HG03108 (cell line): ENCODE results near the gene FAM180B.

Source experiments
- ATAC-seq: cut with Tn5 transposase; IDR thresholded peaks from one replicate; pipeline ENCODE4 v1.9.1; 2021; ENCODE audit warnings: moderate library complexity; ENCODE audit not compliant: unreplicated experiment

FAM180B gene

DNA sequence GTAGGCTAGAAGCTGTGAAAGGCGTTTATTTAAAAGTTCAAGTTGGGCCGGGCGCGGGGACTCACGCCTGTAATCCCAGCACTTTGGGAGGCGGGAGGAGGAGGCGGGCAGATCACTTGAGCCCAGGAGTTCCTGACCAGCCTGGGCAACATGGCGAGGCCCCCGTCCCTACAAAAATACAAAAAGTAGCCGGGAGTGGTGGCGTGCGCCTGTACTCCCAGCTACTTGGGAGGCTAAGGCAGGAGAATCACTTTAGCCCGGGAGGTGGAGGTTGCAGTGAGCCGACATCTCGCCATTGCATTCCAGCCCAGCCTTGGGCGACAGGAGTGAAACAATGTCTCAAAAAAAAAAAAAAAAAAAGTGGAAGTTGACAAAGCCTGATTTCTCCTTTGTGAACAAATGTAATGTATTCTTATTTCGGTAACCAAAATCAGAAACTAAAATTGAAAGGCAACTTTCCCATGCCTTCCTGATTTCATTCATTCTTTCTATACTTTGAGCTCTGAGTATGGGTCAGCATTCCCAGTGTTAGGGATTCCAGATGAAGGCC is 20.3 kb upstream of the FAM180B start:
- ATAC-seq: no peak

DNA sequence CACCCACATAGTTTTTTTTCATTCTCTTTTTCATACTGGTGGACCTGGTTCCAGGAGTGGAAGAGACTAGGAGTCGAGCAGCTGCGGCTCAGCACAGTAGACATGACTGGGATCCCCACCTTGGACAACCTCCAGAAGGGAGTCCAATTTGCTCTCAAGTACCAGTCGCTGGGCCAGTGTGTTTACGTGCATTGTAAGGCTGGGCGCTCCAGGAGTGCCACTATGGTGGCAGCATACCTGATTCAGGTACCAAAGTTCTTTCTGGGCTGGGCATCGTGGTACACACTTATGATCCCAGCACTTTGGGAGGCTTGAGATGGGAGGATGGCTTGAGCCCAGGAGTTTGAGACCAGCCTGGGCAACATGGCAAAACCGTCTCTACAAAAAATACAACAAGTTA is 16.8 kb upstream of the FAM180B start:
- no peak for ATAC-seq

DNA sequence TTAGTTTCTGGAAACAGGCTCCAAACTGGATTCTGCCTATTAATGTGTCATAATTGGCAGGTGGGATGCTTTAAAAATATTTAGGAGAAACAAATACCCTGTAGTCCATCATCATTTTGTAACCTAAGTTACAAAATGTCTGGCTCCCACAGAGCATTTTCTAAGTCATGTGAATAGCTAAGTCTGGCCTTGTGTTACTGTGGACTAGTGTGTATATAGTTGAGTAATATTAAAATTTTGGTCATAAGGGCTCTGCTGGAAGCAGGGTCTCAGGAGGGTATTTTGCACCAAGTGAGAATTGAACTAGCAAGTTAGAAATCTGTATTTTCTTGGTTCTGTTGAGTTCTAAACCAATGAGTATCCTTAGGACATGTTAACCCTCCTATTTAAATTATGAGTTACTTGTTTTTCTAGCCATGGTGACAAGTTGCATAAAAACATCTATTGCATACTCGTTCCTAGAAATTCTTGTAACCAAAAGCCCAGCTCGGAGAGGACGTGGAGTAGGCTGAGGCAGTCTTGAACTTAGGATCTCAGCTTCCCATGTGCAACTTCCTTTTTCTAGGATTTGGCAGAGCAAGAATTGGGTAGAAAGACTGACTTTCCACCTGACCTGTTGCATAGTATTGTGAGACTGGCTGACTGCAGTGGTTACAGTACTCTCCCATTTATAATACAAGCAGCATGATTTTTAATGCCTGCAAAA is 15.7 kb upstream of the FAM180B start:
- ATAC-seq: no peak

DNA sequence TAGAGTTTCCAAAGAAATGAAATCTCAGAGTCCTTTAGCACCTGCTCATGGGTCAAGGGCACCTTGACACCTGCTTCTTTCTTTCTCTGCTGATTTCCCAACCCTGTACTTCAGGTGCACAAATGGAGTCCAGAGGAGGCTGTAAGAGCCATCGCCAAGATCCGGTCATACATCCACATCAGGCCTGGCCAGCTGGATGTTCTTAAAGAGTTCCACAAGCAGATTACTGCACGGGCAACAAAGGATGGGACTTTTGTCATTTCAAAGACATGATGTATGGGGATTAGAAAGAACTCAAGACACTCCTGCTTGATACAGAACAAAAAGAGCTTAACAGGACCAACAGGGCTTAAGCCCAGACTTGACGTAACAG is 15.1 kb upstream of the FAM180B start:
- no peak for ATAC-seq

DNA sequence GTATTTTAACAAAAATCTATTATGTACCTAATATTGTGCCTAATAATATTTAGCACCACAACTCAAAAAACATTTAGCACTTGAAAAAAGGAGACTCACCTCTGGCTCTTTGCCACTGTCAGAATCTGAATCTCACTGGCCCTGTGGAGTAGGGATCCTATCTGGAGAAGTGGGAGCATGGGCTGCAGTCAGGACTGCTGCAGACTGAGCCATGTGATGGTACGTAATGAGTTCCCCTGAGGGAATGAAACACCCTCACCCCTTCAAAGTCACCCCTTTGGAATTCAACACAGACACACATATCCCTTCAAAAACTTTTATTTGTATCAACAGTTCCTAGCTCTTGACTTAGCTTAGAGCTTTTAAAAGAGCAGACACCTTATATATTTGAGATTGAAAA is 14.6 kb upstream of the FAM180B start:
- no peak for ATAC-seq

DNA sequence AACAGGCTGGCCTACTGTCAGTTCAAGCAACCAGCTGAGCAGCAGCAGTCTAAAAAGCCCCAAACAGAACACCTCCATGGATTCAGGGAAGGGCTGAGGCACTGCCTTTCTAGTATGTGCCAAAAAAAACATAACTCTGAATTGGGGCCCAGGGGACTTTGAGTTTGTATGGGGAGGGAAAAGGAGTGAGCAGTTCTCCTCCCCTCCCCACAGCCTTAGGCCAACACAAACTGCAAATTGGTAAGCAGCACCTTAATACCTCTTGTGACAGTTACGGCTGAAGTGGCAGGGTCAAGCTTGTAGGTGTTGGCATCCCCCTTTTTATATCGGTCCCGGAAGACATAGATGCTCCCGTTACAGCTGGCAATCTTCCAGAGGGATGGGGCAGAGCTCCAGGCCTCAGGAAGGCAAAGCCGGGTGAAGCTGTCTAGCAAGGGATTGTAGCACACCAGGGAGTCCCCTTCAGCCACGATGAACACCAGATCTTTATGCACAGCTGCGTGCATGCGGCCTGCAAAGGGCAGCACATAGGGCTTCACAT is 13.7 kb upstream of the FAM180B start:
- no peak for ATAC-seq

DNA sequence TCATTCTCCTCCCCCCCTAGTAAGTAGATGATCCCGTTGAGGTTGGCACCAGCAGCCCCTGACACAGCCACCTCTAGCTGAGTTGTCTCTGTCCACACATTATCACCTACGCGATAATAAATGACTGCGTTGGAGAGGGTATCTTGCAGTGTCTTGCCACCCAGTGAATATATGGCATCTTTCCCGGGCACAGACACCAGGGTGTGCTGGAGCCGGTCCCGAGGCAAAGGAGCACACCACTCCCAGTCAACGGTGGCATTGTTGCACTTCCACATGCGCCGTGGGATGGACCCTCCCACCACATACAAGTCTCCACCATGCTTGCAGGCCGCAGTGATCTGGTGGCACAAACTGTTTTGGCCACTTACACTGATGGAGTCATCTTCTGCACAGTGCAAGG is 13.2 kb upstream of the FAM180B start:
- no peak for ATAC-seq

DNA sequence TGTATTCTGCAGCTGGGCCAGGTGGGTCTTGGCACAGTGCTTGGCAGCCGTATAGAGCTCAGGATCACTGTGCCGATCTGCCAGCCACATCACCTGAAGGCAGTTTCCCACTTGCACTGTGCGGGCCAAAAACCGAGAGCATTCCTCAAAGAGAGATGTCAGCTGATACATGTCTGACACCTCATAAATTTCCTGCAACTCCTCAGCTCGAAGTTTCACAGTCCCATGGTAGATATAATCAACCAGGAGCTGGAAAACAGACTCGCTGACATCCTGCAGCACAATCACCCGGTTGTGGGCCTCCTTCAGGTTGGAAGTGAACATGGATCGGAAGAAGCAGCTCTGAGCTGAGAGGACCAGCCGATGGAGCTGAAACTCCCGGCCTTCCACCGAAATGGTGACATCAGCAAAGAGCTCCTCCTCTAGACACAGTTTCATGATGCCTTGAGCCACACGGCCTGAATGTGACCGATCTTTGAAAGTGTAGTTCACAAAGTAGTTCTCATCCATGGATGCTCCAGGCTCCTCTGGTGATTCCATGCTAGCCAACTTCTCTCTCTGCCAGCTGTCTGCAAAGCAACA is 8.9 kb upstream of the FAM180B start:
- ATAC-seq: no peak

DNA sequence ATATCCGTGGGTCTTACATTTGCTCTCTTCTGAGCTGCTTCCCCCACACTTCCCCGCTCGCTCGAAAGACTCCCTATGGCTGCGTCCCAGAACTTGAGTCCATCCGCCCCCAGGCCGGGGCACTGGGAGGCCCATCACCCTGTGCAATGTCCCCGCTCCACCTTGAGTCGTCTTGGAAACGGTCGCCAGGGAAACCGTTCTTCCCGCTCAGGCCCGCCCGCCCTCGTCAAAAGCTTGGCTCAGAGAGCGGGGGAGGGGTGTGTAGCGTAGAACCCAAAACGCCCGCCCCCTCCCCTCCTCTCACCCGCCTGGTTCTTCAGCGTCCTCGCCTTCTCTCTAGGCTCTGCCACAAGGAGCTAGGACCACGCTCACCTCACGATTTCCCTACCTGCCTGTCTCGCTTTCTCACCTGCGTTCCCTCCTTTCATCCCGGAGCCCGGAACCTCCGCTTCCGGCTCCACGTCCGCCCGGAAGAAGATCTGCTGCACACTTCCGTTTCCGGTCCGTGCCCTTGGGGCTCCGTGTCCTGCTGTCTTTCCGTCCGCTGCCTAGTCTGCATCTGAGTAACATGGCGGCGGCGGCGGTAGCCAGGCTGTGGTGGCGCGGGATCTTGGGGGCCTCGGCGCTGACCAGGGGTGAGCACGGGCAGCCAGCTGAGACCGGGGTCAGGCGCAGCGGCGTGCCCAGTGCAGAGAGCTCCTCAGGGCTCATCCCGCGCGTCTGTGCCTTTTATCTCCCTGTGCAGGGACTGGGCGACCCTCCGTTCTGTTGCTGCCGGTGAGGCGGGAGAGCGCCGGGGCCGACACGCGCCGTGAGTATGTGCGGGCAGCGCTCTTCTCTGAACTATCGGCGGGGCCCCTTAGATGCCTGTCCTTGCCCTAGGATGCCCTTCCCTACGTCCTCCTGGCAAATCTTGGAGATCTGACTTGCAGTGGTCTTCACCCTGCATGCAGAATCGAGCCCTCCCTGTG is 7.7 kb upstream of the FAM180B start, which contains the start of the genes KBTBD4 and NDUFS3:
KBTBD4 (minus strand) TSS at position 447 of the 971 bp plus-strand sequence; CDS start at position 428, 19 bp downstream.
NDUFS3 (plus strand) TSS at position 551 of the 971 bp plus-strand sequence; CDS start at position 569, 18 bp downstream.
- ATAC-seq: peak; percentile 90

DNA sequence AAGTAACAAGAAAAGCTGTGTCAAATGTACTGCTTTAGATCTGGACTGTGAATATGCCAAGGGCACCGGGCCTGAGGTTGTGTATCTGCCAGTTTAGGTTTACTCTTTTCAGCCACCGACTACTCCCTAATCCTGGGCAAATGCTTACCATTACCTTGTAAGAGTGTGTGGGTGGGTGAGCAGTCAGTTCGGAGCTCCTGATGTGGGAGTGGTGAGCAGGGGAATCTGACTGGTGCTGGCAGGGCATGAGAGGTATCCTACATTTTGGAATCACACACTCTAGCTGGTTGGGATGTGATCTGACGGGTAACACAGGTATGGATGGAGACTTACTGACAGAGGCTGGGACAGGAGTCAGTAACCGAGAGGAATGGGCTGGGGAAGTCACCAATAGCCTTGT is 2.6 kb upstream of the FAM180B start:
- no peak for ATAC-seq

DNA sequence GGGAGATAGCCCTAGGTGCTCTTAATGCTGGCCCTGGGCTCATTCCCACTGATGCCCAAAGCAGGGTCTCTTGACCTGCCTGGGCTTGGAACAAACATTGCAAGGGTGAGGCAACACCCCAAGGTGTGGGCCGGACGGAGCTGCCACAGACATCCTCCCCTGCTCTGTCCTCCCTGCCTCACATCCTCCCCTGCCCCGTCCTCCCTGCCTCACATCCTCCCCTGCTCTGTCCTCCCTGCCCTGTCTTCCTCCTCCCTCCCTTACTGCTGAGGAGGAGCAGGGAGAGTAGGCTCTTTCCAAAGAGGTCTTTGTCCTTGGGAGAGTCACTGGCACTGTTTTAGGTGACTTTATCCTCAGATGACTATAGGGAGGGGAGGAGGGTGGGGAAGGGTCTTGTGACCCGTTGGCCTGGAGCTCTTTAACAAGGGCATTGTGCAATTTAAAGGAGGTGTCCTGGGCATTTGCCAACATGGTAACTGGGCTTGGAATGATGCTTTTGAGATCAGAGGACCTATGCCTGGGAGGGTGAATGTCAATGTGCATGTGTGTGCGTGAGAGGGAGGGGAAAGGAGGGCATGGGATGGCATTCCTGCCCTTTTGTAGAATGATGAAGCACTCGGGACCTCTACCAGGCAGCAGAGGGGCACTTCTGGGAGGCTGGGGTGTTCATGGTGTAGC is 700 bp downstream of the FAM180B start:
- ATAC-seq: no peak

DNA sequence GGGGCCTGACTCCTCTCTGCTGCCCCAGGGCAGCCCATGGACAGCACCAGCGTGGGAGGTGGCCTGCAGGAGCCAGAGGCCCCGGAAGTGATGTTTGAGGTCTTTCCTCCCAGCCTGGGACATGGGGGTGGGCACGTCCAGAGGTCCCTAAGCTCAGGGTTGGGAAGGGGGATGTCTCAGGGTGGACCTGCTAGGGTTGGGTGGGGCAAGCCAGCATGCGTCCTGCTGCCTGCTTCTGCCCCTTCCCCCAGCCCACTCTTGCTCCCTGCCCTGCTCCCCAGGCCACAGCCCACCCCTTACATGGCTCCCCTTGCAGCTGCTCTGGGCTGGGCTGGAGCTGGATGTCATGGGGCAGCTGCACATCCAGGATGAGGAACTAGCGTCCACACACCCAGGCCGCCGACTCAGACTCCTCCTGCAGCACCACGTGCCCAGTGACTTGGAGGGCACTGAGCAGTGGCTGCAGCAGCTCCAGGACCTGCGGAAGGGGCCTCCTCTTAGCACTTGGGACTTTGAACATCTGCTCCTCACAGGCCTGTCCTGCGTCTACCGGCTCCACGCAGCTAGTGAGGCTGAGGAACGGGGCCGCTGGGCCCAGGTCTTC is 1.3 kb downstream of the FAM180B start:
- no peak for ATAC-seq

DNA sequence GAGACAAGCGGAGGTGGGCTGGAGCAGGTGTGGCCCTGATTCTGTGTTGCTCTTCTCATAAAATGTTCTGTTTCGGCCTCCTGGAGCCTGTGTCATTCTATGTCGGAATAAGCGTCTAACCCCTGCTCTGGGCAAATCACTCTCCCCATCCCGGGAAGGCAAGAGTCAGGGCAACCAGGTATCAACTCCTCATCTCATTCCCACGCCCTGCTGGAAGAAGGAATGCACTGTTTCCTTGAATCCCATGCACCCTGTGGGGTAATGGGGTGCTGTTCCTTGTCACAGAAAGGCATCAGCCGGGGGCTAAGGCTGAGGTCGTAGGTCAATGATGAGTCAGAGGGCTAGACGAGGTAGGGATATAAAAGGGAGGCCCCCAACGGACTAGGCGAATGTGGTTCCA is 2.6 kb downstream of the FAM180B start:
- ATAC-seq: no peak

DNA sequence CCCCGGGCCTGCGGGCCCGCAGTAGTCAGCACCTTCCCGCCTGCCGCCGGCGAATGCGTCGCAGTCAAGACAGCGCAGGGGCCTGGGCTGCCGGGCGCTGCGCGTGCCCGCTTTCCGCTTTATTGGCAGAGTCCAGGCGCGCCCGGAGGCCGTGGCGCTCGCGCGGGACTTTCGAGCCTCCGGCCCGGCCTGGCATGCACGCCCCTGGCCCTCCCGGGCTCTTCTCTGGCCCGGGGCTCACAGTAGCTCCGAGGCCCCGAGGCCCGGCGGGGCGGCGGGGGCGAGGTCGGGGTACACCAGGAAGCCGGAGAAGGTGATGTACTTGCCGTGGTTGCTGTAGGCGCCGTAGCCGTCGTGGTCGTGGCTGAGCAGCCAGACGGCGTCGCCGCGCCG is 3.1 kb downstream of the FAM180B start:
- no peak for ATAC-seq

DNA sequence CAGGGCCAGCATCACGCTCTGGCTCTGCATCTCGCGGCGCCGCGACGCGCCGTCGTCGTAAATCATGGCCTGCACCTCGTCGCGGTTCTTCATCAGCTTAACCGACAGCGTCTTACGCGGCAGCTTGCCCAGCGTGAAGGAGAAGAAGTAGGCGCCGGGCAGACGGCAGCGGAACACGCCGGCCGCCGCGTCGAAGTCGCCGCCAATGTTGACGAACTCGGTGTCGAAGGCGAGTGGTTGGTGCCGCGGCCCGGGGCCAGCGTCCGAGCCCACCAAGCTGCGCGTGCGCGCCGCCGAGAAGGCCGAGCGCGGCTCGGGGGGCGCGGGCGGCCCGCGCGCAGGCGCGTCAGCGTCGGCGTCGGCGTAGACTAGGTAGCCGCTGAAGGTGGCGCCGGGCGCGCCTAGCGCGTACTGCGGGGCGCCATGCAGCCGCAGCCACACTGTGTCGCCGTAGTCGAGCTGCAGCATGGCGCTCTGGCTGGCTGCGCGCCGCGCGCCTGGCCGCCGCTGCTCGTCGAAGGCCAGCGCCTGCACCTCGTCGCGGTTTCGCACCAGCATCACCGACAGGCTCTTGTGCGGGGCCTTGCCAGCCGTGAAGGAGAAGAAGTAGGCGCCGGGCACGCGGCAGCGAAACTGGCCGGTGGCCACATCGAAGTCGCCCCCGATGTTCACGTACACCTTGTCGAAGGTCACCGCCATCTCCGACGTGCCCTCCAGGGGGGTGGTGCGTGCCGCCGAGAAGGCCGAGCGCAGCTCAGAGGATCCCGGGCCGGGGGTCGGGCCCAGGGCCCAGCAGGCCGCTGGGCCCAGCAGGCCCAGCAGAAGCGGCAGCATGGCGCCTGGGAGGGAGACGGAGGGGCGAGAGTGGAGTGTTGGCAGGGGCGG is 3.7 kb downstream of the FAM180B start:
- no peak for ATAC-seq

DNA sequence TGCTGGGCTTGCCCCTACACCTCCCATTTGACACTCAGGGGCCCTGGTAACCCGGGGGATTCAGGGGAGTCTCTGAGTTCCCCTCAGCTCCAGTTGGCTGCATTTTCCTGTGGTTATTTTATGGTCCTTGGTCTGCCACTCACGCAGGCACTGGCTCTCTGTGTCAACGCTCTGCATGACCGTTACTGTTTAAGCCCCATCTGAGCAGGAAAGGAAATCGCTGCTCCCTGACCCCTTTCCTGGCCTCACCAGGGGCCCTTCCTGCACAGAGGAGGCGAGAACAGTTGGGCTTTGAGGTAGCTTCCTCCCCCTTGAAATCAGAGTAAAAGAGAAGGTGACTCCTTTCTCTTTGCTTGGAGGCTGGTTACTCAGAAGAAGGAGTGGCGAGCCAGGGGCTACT is 5.3 kb downstream of the FAM180B start:
- no peak for ATAC-seq

DNA sequence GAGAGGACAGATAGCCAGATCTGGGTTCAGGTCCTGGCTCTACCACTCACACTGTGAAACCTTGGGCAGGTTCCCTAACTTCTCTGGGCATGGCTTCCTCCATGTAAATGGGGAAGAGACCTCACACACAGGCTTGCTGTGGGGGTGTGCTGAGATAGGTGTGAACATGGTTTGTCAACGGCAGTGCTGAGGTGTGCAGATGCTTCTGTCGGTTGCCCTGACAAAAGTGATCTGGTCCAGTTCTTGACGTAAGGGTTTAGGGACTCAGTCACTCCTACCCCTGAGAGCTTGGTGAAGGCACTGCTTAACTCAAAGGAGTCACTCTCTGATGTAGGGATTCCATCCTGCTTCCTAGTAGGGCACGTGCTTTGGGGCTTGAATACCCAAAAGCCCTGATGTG is 5.8 kb downstream of the FAM180B start:
- no peak for ATAC-seq

DNA sequence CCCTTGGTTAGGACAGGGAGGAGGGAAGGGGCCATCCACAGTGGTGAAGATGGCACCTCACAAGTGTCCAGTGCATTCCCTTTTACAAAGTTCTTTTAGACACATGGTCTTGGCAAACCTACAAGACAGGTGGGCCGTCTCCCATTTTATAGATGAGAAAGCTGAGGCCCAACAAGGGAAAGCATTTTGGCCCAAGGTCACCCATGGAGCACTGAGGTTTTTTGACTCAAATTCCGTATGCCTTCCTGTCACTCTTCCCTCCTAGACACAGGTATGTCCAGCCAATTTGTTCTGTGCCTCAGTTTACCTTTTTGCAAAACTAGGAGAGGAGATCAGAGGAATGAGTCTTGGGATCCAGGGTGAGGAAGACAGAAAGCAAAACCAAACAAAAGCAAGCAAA is 6.5 kb downstream of the FAM180B start:
- ATAC-seq: no peak

DNA sequence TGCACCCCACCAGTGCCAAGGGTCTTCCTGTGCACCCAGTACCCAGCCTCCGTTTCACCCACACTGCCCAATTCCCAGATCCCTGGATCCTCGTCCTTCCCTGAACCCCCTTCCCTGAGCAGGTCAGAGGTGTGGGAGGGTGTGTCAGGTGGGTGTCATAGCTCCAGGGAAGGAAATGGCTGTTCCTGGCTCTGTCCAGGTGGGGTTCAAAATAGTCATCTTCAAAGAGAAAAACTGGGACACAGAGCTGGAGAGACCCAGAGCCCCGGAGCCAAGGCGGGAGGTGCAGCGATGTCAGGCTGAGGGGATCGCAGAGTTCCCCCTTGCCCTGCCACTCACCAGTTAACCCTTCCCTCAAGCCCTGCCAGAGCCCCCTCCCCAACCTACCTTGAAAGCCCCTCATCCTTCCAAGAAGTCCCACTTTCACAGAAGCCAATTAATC is 7.0 kb downstream of the FAM180B start:
- ATAC-seq: no peak
